Glutamatergic neuron (in vitro differentiated cells): ENCODE measurements around the gene RAPH1. TPM values are rescaled to one million over a fixed set of nuclear protein-coding genes. Genes with fewer than 3 reads are reported as not detected.
"Not testable (repeated sequence)": the region's sequence is repeated elsewhere in the genome, so short reads cannot be mapped to it uniquely, and the experiment has no call there.

Experiments used
- DNase-seq: peaks from one replicate; pipeline ENCODE4 v3.0.0; 2022
- H3K27ac Mint-ChIP-seq: one replicate; pipeline ENCODE4 v1.8.0; 2020; ENCODE audit warnings: mild to moderate bottlenecking, mixed read lengths, inconsistent platforms; ENCODE audit not compliant: unreplicated experiment
- H3K27me3 Mint-ChIP-seq: one replicate; pipeline ENCODE4 v1.8.0; 2020; ENCODE audit warnings: mild to moderate bottlenecking, moderate library complexity, mixed read lengths, inconsistent platforms; ENCODE audit not compliant: unreplicated experiment
- H3K36me3 Mint-ChIP-seq: one replicate; pipeline ENCODE4 v1.8.0; 2020; ENCODE audit warnings: mild to moderate bottlenecking, mixed read lengths, inconsistent platforms; ENCODE audit not compliant: unreplicated experiment
- H3K4me1 Mint-ChIP-seq: one replicate; pipeline ENCODE4 v1.8.0; 2020; ENCODE audit warnings: mild to moderate bottlenecking, low read depth, mixed read lengths, inconsistent platforms; ENCODE audit not compliant: unreplicated experiment
- H3K4me3 Mint-ChIP-seq: one replicate; pipeline ENCODE4 v1.8.0; 2020; ENCODE audit warnings: mild to moderate bottlenecking, mixed read lengths, inconsistent platforms; ENCODE audit not compliant: unreplicated experiment
- H3K9me3 Mint-ChIP-seq: one replicate; pipeline ENCODE4 v1.8.0; 2020; ENCODE audit warnings: mild to moderate bottlenecking, moderate library complexity, mixed read lengths, inconsistent platforms; ENCODE audit not compliant: unreplicated experiment
- CTCF ChIP-seq: fragments of 200-600 bp; sonication (generic); IDR thresholded peaks from one replicate; pipeline ENCODE4 v1.5.0; 2021; ENCODE audit not compliant: partially characterized antibody, unreplicated experiment
- total RNA-seq: library from RNA; stranded (reverse); fragmentation: NEBNext Ultra II Directional; extraction: Animal tissue kit (Norgen Biotek cat#: 25700); gene quantifications from one replicate; pipeline ENCODE4 v1.2.1, GENCODE V29; 2021; ENCODE audit not compliant: unreplicated experiment

RAPH1 gene
- total RNA-seq, 1 donor from 2014 or later: 56.9 TPM

- TF ChIP-seq CTCF: no peak
- no peaks in the 10 kb centered on the region for H3K27me3 Mint-ChIP-seq
- no peak overlapping the region for H3K27ac Mint-ChIP-seq
- H3K4me3 Mint-ChIP-seq: no peak overlapping the region
- no peak for DNase-seq
- H3K9me3 Mint-ChIP-seq: no peaks in the 10 kb centered on the region
- H3K36me3 Mint-ChIP-seq: no peaks in the 10 kb centered on the region
- peaks cover 5% of the 10 kb centered on the region for H3K4me1 Mint-ChIP-seq
Observed at GRCh38 chr2:203431391-203432185, 103.5 kb downstream of the RAPH1 start.

GRCh38 chr2:203429643-203430042 lies 105.5 kb downstream of the RAPH1 start:
- not testable (repeated sequence) for H3K27me3 Mint-ChIP-seq, H3K4me1 Mint-ChIP-seq, H3K9me3 Mint-ChIP-seq, H3K4me3 Mint-ChIP-seq, H3K27ac Mint-ChIP-seq, DNase-seq, H3K36me3 Mint-ChIP-seq

GRCh38 chr2:203427061-203427460 lies 108.0 kb downstream of the RAPH1 start:
- Mint-ChIP-seq H3K27me3 (no peaks in the 10 kb centered on the region), H3K4me3 (no peak overlapping the region), H3K4me1 (peaks cover 2% of the 10 kb centered on the region), H3K9me3 (no peaks in the 10 kb centered on the region), H3K27ac (peak overlapping the region; percentile 71), H3K36me3 (no peaks in the 10 kb centered on the region)
- DNase-seq: no peak
- TF ChIP-seq CTCF: no peak

- no peak overlapping the region for H3K27ac Mint-ChIP-seq
- no peaks in the 10 kb centered on the region for H3K9me3 Mint-ChIP-seq
- TF ChIP-seq CTCF: no peak
- DNase-seq: no peak
- no peak overlapping the region for H3K4me3 Mint-ChIP-seq
- no peaks in the 10 kb centered on the region for H3K4me1 Mint-ChIP-seq
- peaks cover 14% of the 10 kb centered on the region for H3K36me3 Mint-ChIP-seq
- peaks cover 5% of the 10 kb centered on the region for H3K27me3 Mint-ChIP-seq
Observed at GRCh38 chr2:203418271-203418670, 116.8 kb downstream of the RAPH1 start.

- Mint-ChIP-seq H3K36me3 (peaks cover 14% of the 10 kb centered on the region), H3K4me1 (no peaks in the 10 kb centered on the region), H3K27ac (no peak overlapping the region), H3K27me3 (no peaks in the 10 kb centered on the region), H3K4me3 (no peak overlapping the region), H3K9me3 (no peaks in the 10 kb centered on the region)
- no peak for TF ChIP-seq CTCF
- no peak for DNase-seq
Observed at GRCh38 chr2:203413796-203414195, 121.3 kb downstream of the RAPH1 start.
